Hematopoietic multipotent progenitor cell treated with erythropoietin and hydrocortisone succinate and interleukin-3 and kit ligand, for 6 days (in vitro differentiated cells): Measurements from ENCODE around the gene MCOLN3.
"Not testable (repeated sequence)": the region's sequence is repeated elsewhere in the genome, so short reads cannot be mapped to it uniquely, and the experiment has no call there.

Source experiments
- DNase-seq: peaks from one replicate; pipeline ENCODE4 v3.0.0-alpha.2; 2015

Gene MCOLN3

DNA sequence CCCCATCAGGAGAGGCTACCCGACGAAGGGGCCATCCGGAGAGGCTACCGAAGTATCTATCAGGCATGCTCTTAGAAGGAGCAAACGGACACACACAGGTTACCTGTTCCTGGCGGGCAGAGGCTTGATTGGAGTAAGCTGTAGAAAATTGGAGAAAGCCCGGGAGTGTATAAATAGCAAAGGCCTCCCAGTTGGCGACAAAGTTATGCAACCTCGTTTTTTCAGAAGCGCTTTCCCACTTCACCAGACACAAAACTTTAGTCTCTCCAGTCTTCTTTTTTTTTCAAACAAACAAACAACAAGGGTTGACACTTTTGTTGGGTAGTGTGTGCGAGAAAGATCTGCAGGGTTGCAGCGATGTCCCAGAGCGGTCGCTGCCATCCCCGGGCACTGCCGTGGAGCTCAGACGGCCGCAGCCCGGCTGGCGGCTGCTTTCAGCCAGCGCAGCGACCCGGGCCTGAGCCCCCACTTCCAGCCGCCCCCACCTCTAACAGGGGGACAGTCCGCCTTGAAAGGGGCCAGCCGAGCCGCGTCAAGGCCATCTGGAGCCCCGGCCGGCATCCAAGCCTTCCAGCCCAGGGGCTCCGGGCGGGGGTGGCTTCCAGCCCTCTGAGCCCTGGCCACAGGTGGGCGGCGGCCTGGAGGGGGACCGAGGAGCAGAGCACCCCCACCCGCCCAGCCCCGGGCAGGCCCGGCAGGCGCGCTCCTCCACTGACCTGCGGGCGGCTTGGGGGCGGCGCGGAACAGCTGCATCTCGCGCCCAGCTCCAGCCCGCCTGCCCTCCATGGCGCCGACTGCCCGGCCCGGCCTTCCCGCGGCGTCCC lies 616 bp downstream of the MCOLN3 start:
- no peak for DNase-seq

DNA sequence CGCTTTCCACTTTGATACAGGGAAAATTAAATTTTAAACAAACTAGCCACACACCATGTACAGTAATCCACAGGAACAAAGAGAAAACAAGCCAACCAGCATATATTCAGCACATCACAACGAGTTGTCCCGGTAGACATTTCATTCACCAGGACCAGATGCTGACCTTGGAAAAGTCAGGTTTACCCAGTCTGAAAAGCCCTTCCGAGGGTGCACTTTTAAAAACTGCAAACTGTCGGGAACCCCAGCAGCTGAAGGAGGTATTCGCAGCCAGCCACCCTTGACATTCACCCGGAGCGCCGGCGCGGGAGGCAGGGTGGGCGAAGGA lies 1.2 kb downstream of the MCOLN3 start:
- no peak for DNase-seq

DNA sequence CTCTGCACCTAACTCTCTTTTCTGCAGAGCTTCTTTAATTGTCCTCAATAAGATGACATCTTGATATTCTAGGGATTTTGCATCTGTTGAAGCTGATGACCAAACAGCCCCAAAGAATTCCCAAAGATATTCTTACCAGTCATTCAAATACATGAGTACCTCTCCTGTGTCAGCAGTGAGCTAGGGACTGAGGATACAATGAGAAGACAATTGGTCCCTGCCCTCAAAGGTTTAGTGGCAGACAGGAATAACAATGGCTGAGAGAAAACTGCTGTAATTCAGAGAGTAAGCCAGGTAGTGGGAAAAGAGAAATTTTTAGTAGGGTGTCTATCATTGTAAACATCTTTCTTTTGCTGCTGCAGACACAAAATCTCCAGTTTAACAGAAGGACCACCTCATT lies 5.9 kb downstream of the MCOLN3 start:
- no peak for DNase-seq

DNA sequence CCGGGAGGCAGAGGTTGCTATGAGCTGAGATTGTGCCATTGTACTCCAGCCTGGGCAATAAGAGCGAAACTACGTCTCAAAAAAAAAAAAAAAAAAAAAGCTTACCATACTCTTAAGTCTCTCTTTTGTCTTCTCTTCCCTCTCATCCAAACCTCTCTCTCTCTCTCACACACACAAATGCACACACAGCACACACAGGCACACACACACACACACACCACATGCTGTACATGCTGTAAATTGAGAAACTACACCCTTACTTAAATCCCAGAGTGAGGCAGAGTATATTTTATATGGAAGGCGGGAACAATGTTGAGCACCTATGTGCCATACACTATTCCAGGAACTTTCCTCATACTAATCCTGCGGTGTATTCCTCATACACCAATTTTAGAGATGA lies 6.5 kb downstream of the MCOLN3 start:
- no peak for DNase-seq

DNA sequence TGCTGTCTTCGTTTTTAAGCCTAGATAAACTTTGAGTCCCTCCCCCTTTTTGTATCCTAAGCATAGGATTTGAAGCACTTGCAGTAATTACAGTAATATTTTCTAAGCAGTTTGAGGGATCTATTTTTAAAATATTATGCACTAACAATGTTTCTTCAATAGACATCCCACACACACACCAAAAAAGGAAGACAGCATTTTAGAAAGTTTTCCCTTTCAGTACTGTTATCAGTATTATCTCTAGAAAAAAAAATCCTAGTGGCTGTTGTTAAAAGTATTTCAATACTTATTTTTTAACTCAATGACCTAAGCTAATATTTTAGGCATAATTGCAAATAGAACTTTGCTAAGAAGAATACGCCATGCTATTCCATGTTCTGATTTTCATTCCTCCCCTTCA lies 15.1 kb downstream of the MCOLN3 start:
- DNase-seq, result no peak

DNA sequence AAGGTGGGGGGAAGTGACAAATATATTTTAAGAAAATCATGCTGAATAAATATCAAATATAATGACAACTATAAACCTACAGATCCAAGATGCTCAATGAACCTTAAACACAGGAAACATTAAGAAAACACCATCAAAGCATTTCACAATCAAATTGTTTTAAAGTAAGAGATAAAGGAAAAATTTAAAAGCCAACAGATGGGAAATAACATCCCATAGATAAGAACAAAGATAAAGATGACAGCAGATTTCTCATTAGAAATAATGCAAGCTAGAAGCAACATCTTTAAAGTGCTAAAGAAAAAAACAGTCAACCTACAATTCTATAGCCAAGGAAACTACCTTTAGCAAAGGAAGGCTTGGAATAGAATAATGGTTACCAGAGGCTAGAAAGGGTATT lies 17.8 kb downstream of the MCOLN3 start:
- DNase-seq, result no peak

DNA sequence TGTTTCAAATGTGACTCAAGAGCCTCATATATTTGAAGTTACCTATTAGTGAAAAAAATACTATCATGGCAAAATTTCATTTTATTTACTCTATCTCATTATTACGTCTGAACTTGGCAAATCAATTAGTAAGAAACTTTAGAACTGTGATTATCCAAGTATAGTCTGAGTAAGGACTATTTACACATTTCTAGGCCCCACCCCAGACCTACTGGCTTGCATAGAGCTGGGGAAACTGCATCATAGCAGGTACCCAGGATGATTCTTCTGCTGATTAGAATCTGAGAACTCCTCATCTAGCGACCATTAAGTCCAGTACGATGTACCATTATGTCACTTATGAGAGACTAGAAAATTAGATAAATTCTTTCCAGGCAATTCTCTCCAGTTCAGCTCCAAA lies 20.1 kb downstream of the MCOLN3 start:
- DNase-seq, result no peak

DNA sequence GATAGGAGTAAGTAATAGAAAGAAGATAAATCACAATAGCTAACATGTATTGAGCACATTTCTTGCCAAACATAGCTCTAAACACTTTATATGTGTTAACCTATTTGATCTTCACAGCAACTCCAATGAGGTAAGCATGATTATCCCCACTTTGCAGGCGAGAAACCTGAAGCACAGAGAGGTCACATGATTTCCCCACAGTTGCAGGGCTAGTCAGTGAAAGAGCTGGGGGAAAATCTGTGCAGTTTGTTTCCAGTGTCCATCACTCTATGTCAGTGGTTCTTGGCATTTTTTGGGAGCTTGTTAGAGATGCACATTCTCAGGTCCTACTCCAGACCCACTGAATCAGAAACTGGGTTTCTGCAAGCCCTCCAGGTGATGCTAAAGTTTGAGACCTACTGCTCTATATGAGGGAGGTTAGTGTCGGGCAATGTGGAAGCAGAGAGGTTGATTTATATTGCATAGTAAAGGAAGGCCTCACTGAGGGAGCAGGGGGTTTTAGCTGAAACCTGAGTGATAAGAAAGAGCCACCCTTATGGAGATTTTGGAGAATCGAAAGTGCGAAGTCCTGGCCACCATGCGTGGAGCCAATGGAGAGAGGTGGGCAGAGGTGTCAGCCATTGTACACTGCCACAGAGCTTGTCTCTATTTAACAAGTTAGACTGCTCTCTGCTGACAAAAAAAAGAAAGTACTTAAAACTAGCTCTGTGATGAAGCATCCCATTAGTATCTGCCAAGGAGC lies 20.9 kb downstream of the MCOLN3 start:
- peak; percentile 44 for DNase-seq

DNA sequence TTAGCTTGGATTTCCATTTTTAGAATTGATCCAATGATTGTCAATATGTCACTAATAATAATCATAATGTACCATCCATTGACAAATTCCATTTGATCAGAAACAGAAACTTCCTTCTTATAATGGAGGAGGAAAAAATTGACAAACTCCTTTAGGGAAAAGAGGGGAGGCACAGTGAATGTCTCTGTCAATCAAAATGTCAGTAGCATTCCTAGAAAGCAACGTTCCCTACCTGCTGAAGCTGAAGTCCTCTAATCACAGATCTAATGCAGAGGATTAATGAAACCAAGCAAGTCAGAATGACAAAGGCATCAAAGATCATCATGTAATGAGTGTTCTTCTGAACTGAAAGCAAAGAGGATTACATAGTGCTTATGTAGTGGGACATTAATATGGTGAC lies 22.4 kb downstream of the MCOLN3 start:
- no peak for DNase-seq

DNA sequence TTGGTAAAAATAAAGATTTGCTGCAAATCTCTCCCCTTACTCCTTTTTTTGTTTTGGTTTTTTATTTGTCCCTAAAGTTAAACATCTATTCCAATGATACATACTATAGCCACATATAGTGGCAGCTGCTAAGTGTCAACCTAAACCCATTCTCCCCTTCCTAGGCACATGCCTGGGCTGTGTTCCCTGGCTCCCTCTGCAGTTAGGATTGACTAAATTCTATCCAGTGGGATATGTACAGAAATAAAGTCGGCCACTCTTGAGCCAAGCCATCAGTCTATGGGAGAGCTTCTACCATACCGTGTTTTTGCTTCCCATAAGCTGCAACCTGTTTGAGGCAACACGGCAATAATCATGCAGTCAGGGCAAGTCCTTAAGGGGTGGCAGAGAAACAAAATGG lies 23.6 kb downstream of the MCOLN3 start:
- DNase-seq, result no peak

DNA sequence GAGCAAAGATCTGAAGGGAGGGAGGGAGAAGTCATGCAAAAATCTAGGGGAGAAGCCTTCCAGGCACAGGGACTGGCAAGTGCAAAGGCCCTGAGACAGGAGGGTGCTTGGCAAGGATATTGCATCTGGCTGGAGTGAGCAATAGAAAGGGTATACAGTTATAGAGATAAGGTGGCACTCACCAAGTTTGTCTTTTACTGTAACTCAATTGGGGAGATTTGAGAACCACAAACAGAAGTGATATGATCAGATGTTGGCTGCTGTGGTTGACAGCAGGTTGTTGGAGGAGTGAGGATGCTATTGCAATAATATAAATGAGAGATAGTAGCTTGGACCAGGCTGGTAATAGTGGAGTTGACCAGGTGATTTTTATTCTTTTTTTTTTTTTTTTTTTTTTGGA lies 25.6 kb downstream of the MCOLN3 start:
- DNase-seq, result peak; percentile 48

DNA sequence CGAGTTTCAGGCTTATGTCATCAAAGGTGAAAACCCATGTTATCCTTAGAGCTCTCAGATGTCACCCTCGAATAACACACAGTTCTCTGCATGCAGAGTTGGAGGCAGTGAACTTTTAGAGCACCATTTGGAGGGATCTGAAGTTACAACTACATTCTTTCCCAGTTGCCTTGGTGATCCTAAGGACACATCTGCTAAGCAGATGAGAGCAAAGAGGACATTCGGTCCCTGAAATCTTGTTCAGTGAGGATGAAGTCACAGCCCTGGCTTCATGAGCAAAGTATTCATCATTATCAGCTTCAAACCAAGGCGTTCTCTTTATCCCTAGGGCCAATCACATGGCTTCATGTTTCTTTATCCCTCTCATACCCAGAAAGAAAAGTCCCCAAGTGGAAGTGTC lies 28.3 kb downstream of the MCOLN3 start:
- DNase-seq, result no peak

DNA sequence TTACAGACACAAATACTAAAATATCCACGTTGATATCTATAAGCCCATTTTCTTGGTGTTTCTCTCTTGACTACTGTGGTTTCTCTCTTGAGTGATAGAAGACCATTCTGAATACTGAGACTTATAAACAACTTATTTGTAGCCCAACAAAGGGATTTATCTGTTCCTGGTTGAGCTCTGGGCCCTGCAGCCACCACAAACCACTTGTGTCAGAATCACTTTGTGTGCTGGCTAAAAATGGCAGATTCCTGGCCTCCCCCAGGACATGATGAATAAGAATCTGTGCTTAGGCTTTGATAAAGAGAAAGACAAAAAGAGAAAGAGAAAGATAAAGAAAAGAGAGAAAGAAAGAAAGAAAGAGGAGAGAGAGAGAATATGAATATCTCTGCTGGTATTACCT lies 32.5 kb downstream of the MCOLN3 start:
- DNase-seq, result no peak

DNA sequence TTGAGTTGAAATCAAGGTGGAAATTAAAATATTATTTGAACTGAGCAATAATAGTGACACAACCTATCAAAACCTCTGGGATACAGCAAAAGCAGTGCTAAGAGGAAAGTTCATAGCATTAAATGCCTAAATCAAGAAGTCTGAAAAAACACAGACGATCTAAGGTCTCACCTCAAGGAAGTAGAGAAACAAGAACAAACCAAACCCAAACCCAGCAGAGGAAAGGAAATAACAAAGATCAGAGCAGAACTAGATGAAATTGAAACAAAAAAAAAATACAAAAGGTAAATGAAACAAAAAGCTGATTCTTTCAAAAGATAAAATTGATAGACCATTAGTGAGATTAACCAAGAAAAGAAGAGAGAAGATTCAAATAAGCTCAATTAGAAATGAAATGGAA lies 42.7 kb downstream of the MCOLN3 start:
- DNase-seq, result not testable (repeated sequence)

DNA sequence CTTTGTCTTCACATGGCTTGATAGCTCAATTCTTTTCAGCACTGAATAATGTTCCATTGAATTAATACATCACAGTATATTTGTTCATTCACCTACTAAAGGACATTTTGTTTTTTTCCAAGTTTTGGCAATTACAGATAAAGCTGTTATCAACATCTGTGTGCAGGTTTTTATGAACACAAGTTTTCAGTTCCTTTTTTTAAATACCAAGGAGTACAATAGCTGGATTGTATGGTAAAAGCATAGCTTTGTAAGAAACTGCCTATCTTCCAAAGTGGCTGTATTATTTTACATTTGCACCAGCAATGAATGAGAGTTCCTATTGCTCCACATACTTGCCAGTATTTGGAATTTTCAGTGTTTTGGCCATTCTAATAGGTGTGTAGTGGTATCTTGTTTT lies 46.6 kb downstream of the MCOLN3 start:
- DNase-seq, result no peak

DNA sequence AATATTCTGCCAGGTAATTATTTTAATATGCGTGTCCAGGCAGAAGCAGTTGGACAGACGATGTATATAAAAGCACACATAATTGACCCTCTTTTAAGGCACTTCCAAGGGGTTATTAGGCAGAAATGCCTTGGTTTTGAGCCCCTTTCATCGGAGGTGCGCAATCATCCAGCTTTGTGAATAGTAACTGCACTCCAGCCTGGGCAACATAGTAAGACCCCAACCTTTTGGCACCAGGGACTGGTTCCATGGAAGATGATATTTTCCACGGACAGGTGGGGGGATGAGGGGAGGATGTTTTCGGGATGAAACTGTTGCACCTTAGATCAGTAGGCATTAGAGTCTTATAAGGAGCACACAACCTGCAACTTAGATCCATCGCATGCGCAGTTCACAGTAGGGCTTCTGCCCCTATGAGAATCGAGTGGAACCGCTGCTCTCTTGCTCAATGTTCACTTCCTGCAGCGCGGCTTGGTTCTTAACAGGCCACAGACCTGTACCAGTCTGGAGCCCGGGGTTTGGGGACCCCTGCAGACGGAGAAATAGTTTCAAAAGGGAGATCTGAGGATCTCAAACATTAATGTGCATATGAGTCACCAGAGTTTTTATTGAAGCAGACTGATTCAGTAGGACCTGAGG lies 49.5 kb downstream of the MCOLN3 start:
- peak; percentile 47 for DNase-seq

DNA sequence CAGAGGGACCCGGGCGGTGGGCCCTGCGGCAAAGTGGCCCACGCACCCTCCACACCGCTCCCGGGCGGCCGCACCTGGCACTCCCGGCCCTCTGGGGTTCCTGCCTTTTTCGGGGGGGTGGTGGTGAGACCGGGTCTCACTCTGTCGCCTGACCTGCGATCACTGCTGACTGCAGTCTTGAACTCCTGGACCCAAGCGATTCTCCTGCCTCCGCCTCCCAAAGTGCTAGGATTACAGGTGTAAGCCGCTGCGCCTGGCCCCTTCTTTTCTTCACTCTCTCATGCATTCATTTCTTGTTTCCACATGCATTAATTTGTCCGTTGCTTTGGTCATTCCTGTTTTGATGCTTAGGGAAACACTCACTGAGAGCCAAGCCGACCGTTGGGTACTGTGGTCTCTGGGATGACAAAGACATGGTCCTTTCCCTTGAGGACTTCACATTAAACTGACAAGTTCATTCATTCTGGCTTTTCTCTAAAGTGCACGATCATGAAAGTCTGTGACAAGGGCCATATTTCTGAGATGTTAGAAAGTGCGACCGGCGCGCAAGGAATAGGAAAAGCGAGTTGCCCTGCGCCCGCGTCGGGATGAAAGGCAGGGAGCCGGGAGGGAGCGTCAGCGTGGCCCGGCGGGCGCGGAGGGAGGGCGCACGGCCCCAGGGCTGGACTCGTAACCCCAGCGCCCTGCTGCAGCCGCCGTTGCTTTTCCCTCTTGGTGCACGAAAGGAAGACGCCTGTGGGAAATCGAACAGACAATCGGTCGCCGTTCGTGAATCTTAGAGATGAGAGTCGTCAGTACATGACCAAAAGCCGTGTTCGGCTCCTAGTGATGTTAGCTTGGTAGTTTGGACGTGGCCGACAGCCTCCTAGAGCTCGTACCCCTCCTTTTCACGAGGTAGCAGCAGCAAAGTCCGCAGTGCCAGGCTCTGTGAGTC lies 50.4 kb downstream of the MCOLN3 start:
- peak; percentile 21 for DNase-seq

DNA sequence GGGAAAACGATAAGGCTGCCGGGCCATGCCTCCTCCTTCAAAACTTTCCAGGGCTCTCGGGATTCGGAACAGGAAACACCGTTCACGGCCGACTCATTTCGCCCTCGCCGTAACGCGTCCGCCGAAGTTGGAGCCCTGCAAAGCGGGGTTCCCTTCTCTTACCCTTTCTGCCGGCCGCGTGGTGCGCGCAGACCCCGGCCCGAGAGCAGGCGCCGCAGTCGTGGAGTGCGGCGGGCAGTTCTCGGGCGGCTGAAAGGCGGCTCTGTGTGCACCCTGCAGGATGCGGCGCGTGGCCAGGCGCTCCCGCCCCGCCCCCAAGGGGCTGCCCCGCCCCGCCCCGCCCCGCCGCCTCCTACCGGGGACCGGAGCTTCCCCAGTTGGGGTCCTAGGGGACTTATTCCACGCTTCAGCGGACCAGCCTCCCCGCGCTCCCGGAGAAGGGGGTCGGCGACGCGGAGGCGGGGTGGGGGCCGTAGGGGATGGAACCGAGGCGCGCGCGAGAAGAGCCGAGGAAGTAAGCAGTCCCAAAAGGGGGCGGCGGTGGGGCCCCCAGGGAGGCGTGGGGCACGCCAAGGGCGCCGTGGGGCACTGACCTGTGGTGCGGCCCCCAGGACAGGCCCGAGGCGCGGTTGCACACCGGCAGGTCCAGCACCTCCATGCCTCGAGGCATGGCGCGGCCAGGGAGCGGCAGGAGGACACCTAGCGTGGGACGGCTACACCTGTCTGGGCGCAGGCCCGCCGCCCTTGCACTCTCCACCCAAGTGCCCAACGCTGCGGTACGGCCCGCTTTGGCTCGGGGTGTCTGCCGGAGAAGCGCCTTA lies 51.2 kb downstream of the MCOLN3 start, which contains the start of gene MCOLN2:
Gene MCOLN2, minus strand, starts transcription at position 268 of the 821 bp plus-strand sequence. Its CDS starts 241 bp downstream, at position 27.
- DNase-seq, result peak; percentile 58

DNA sequence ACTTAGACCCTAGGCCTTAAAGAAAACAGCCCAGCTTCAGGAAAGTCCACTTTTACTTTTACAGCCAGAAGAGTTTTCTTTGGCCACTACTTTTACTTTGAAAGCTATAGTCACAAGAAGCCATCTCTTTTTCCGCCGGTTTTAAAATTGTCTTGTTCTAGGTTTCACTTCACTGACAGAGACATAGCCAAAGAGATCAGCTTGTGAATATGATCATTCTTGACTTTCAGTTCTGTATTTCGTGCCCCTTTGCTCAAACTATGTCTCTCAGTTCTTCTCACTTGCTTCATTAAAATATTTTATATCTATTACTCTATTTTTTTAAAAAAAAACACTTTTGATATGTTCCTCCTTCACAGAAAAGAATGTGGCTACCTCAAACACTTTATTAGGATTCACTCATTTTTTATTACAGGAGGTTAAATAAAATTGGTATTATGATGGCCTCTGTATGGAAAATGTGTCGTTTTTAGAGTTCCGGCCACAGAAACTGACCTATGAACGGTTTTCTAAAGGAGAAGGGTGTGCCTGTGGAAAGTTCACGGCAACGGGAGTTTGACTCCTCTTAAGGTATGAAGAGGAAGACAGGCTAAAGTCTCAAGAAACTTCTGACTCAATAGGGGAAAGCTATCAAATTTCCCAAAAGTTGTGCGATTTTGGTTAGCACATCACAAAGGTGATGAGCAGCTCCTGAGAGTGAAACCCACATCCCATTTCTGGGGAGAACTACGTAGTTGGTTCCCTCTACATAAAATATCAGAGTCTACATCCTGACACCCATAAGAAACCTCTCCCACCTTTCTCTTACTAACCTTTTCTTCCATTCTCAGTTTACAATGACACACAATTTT lies 52.6 kb downstream of the MCOLN3 start:
- no peak for DNase-seq

DNA sequence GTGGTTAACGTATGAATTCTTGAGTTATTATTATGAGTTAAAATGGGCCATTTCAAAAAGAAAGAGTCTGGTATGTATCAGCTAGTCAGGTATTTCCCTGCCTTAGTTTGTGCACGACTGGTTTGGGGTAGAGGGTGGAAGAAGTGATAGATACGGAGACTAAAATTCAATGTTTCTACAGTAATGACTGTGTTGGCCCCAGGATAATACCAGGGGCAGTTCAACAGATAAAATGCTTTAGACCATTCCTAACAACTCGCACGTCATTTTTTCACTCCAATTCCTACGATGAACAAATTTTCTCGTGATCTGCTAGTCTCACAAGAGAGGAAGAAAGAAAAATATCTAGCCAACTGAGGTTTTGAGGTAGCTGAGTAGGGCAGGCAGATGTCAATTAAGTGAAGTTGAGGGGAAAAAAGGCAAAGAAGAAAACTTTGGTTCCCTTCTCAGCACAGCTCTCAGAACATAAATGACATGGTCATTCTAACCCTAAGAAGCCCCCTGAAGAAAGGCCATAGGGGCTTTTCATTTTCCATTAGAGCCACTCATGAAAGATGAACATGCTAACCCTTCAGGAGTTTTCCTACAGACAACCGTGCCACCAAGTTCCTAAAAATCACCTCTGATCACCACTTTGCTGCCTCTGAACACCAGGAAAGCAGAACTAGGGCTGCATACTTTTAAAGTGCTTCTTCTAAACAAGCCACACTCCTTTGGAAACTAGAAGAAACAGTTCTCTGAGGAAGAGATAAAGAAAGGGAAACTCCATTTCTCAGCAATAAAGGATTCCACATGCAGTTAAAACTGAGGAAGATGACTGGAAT lies 57.0 kb downstream of the MCOLN3 start:
- peak; percentile 8 for DNase-seq
